ENCODE measurements around the gene ACP6. TPM values are rescaled to one million over a fixed set of nuclear protein-coding genes. Genes with fewer than 3 reads are reported as not detected.

The ACP6 gene
- total and polyA plus RNA-seq, 7 donors: 4.1 to 8.8 (median 5.3) TPM

GRCh38 chr1:147597010-147597409 is 73.3 kb downstream of the ACP6 start:
- no peak overlapping the region for H3K27ac ChIP-seq
- H3K27me3 ChIP-seq (ENCODE audit: insufficient read depth in 3 of 3, low read length in 2 of 3): no peaks in the 10 kb centered on the region
- DNase-seq (no peak), ATAC-seq (no peak)
- no peaks in the 10 kb centered on the region for H3K9me3 ChIP-seq
- intact Hi-C loops (cut with DNase I): no loop called here
- peaks cover 20% of the 10 kb centered on the region for H3K4me1 ChIP-seq
- TF ChIP-seq, protein P1, sequence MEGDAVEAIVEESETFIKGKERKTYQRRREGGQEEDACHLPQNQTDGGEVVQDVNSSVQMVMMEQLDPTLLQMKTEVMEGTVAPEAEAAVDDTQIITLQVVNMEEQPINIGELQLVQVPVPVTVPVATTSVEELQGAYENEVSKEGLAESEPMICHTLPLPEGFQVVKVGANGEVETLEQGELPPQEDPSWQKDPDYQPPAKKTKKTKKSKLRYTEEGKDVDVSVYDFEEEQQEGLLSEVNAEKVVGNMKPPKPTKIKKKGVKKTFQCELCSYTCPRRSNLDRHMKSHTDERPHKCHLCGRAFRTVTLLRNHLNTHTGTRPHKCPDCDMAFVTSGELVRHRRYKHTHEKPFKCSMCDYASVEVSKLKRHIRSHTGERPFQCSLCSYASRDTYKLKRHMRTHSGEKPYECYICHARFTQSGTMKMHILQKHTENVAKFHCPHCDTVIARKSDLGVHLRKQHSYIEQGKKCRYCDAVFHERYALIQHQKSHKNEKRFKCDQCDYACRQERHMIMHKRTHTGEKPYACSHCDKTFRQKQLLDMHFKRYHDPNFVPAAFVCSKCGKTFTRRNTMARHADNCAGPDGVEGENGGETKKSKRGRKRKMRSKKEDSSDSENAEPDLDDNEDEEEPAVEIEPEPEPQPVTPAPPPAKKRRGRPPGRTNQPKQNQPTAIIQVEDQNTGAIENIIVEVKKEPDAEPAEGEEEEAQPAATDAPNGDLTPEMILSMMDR (IDR thresholded peaks at IDR 0.05): no peak
- no peaks in the 10 kb centered on the region for H3K36me3 ChIP-seq (ENCODE audit: insufficient read depth in 1 of 2, low read depth in 1 of 2)
- 94 to 100% (median 100%) methylated on average over 1 of the region's 1 CpG for WGBS, 3 donors
- H3K4me3 ChIP-seq: no peak overlapping the region

Other genes with a start within 250 kb of the ACP6 start
- 10 to 100 TPM in 1 of 4 donors, 1 to 10 TPM in 3; 6.4 to 12.9 (median 8.9) TPM for gene BCL9, start 129.0 kb downstream of the ACP6 start, total RNA-seq
- 1 to 10 TPM; 2.0 to 3.0 (median 2.5) TPM for gene BCL9, start 129.0 kb downstream of the ACP6 start, polyA plus RNA-seq
- gene GJA5, start 90.1 kb upstream of the ACP6 start, total RNA-seq: 1 to 10 TPM; 3.3 to 7.0 (median 4.8) TPM
- gene GJA5, start 90.1 kb upstream of the ACP6 start, polyA plus RNA-seq: 1 to 10 TPM; 1.9 to 3.0 (median 2.8) TPM
- not detected for gene GJA8, start 232.3 kb upstream of the ACP6 start, total RNA-seq
- gene GJA8, start 232.3 kb upstream of the ACP6 start, polyA plus RNA-seq: not detected

All from psoas muscle (tissue), 8 donors.